NCI-H1694 treated with DMSO at 0.1 percent for 48 hours (cell line): ENCODE results near the gene CAMTA1.

ENCODE experiments used
- DNase-seq: peaks from one replicate; lab custom pipeline; 2025; lab: John Stamatoyannopoulos, UW

Gene CAMTA1

DNA sequence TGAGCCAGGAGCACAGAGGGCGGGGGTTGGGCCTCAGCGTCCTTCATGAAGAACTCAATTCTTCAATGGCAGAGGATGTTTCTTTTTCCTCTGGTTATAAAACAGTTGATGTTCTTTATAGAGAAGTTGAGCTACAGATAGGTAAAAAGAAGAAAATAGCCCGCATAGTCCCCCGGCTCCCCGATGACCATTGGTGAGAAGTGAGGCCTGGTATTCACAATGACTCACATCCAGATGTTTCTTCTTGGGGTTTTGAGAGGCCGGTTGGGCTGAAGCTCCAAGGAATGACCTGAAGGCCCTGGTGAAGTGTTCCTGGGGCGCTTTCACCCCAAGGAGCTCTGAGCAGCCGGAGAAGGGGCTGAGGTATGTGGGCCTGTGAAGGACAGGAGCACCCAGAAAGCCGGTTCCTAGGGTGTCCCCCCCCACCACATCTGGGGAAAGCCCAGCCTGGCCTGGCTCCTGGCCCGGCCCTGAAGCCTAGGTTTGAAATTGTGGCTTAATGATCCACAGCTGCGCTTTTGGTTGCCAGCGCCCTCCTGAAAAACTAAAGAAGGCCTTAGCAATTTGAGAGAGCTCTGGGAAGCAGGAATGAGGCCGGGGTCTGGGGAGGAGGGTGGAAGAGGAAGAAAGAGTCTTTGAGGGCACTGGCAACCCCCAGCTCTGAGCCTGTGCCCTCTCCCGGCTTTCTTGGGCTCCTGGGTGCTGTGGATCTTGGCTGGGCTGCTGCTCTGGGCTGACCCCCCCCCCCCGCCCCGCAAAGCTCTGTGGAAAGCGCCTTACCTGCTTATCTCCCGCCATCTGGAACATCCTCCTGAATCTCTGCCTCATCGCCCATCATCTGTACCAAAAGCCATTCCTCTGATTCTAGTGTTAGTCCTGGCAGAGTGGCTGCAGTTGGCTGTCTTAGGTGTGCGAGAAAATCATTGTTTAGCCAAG, 444.7 kb downstream of the CAMTA1 start:
- DNase-seq = no peak

- no peak for DNase-seq
Measured at GRCh38 chr1:7232441-7233236, 447.4 kb downstream of the CAMTA1 start.

GRCh38 chr1:7233237-7233540, 447.9 kb downstream of the CAMTA1 start:
- DNase-seq = no peak

DNA sequence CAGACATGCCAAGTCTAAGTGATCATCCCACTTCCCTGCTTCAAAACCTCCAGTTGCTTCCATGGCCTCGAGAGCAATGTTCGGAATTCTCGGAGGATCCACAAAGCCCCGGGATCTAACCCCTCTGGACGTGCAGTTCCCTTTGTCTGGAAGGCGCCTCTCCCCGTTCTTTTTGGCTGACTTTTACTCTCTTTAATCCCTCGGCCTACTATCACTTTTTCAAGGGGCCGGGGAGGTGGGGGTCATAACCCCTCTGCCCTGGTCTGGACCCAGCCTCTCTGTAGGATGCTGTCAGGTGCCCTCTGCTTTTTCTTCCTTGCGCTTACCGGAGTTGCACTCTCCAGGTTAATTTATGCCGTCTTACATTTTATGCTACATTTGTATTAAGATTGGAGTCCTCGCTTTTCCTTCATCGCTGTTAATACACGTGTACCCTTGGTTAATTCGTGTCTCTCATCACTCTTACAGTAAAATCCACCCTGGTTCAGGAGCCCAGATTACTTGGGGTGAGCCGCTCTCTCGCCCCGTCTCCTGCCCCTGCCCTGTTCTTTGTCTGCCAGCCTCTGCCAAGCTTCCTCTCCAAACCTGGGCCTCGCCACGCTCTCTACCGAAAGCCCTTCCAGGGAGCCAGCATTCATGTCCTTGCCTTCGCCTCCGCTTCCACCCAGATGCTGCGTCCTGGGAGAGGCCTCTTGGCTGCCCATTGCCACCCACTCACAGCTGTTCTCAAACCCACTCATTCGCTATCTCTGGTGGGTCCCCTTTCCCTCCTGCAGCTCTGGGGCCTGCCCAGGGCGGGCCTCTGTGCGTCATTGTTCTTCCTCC, 448.6 kb downstream of the CAMTA1 start:
- no peak for DNase-seq

DNA sequence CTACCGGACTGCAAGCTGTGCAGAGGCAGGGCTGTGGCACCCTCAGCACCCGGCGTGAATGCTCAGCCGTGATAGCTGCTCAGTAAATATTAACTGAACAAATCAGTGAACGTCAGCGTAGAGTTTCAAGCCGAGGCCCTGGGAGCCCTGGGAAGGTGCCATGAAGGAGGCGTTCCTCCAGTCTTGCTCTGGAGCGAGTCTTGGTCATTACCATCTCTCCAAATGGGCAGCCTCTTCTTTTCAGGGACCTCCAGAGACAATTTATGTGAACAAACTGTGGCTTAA, 449.2 kb downstream of the CAMTA1 start:
- DNase-seq = no peak

DNA sequence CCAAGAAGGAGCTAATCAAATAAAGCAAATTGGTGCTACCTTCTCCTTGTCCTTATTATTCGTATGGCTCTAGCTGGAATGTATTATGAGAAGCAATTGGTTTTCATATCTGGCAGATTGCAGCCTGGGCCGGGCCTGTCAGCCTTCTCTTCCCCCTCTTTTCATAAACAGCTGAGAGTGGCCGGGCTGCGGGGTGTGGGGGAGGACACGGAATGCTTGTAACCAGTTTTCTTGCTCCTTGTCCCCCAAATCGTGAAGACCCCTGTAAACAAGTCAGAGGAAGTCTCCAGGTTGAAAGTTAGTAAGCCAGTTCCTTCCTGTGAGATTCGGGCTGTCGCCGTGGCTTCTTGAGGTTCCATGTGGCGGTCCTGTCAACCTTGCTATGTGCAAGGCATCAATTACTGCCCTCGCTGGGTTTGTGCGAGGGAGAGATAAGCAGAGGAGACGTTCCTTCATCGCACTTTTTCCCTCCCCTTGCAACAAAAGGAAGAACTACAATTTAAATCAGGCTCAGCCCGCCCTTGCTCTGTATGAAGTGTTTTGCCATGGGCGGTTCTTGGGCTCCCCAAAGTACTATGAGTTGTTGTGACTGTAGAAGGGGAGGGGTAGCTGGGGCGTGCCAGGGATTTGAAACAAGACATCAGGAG, 450.7 kb downstream of the CAMTA1 start:
- no peak for DNase-seq

- no peak for DNase-seq
Measured at GRCh38 chr1:7236844-7237515, 451.7 kb downstream of the CAMTA1 start.

DNA sequence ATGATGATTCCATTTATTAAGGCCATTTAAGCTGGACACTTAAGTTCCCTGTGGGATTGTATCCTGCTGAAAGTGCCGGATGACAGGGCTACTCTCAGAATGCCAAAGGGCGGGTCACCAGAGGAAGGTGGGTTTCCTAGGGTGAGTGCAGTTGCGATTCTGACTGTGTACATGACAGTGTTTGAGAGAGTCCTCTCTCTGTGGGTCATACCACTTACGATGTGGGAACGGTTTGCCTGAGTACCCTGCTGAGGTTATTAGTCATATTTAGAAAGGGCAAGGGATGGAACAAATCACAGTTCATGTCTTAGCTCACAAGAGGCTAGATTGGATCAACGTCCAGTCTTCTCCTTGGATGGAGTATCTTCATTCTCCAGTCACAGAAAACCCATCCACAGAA, 461.9 kb downstream of the CAMTA1 start:
- DNase-seq = no peak

GRCh38 chr1:7247791-7248548, 462.7 kb downstream of the CAMTA1 start:
- DNase-seq = no peak

GRCh38 chr1:7248549-7249199, 463.4 kb downstream of the CAMTA1 start:
- no peak for DNase-seq

DNA sequence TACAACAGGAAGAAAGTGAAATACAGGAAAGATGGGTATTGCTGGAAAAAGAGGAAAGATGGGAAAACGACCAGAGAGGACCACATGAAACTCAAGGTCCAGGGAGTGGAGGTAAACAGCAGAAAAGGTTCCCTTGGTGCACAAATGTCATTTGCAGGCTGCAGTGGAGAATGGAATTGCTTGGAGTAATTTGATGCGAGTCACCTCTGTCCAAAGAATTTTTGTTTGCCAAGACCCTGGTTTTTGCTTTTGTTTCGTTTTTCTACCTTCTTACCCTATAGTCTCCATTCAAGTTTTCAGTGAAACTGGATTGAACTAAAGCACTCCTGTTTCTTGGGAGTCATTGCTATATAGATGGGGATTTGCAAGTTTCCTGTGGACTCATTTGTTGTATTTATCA, 464.3 kb downstream of the CAMTA1 start:
- DNase-seq = no peak

DNA sequence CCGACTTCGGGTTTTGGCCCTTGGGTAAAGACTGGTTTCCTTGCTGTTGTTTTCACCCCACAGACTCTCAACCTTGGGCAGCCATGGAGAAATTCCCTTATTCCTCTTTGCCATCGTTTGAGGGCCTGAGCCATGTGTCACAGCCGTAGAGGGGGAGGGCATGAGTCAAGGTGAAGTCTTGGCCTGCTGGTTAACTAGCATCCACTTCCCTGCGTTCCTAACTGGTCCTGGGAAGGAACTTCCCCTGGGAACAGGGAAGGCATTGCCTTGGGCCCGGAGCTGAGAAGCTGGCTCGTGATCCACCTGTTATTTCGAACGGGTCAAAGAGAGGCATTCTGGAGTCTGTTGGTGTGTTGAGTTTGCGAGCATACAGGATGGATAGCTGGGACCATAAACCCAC, 464.9 kb downstream of the CAMTA1 start:
- DNase-seq = no peak

- DNase-seq = no peak
Measured at GRCh38 chr1:7250597-7251453, 465.6 kb downstream of the CAMTA1 start.

GRCh38 chr1:7251454-7251800, 466.2 kb downstream of the CAMTA1 start:
- no peak for DNase-seq

DNA sequence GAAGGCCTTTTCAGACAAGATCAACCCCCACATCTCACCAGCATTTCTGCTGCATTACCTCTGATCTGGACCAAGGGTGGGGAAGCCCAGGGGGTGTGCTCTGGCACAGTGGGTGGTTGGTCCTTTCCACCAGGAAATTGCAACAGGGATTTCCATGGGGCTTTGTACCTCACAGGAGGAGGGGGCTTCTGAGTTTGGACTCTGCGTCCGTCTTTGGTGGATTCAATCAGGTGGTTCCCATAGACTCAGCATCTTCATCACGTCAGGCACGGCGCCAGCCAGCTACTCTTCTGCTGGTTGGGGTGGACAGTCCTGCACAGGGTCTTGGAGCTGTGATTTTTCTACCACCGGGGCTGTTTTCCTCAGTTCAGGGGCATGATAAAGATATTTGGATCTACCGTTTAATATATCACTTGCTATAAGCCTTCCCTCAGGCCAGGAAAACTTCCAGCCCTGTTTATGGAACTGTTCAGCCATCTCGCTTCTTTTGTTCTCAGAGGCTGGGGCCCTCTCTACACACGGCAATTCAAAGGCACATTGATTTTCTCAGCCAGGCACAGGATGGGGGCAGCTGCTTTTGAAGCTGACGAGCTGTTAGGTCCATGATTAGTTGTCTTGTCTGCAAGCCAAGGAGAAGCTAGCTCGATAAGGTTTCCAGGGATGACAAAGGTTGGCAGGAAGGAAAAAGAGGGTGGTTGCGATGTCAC, 467.3 kb downstream of the CAMTA1 start:
- DNase-seq = no peak

DNA sequence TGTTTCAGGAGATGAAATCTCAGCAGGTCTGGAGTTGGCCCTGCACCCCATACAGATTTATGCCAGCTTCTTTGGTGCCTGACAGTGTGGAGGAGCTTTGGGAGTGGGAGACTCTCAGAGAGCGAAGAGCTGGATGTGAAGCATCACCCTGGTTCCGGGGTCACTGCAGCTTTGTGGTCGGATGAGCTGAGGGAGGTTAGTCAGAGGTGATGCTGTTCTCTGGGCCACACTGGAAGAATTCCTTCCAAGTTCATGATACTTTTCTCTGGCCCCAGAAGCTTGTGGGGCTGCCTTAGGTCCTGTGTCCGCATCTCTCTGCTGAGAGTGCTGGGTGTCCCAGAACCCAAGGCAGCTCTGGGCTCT, 467.8 kb downstream of the CAMTA1 start:
- no peak for DNase-seq

GRCh38 chr1:7253988-7254587, 468.8 kb downstream of the CAMTA1 start:
- DNase-seq = no peak

- DNase-seq = no peak
Measured at GRCh38 chr1:7255303-7256058, 470.2 kb downstream of the CAMTA1 start.
